Mucosa of gallbladder (tissue), 1 donor: ENCODE results near the gene SCD5. TPM values are rescaled to one million over a fixed set of nuclear protein-coding genes. Genes with fewer than 3 reads are reported as not detected.
A peak's percentile ranks its signal among the peaks of the same experiment; 100 is the strongest.

Experiments
- DNase-seq: peaks from one replicate; pipeline ENCODE4 v3.0.0-alpha.2; 2020; ENCODE audit warnings: low spot score
- total RNA-seq: library from RNA; stranded (reverse); gene quantifications from one replicate; pipeline ENCODE4 v1.2.1, GENCODE V29; 2021
- donor health status: DM: no; HTN: no; CAD: no.

SCD5 gene
- total RNA-seq, 1 donor from 2014 or later = 22.9 TPM

- no peak for DNase-seq
These were observed 33.5 kb downstream of the SCD5 start for GRCh38 chr4:82765134-82765533.

- DNase-seq = no peak
These were observed 37.4 kb downstream of the SCD5 start for GRCh38 chr4:82761229-82761628.

- DNase-seq = no peak
These were observed 39.6 kb downstream of the SCD5 start for GRCh38 chr4:82758701-82759685.

- no peak for DNase-seq
These were observed 42.5 kb downstream of the SCD5 start for GRCh38 chr4:82756061-82756460.

- no peak for DNase-seq
These were observed 42.9 kb downstream of the SCD5 start for GRCh38 chr4:82755650-82756049.

GRCh38 chr4:82754513-82755165, 44.0 kb downstream of the SCD5 start:
- DNase-seq = no peak

- no peak for DNase-seq
These were observed 44.7 kb downstream of the SCD5 start for GRCh38 chr4:82753725-82754410.

- no peak for DNase-seq
These were observed 45.4 kb downstream of the SCD5 start for GRCh38 chr4:82753238-82753637.

- DNase-seq = no peak
These were observed 49.7 kb downstream of the SCD5 start for GRCh38 chr4:82748810-82749470.

GRCh38 chr4:82747686-82748575, 50.7 kb downstream of the SCD5 start:
- no peak for DNase-seq

GRCh38 chr4:82746705-82747574, 51.7 kb downstream of the SCD5 start:
- DNase-seq = no peak

- no peak for DNase-seq
These were observed 53.3 kb downstream of the SCD5 start for GRCh38 chr4:82745173-82745842.

GRCh38 chr4:82744284-82744968, 54.2 kb downstream of the SCD5 start:
- peak; percentile 44 for DNase-seq

GRCh38 chr4:82741188-82741587, 57.4 kb downstream of the SCD5 start:
- DNase-seq = no peak

GRCh38 chr4:82739287-82740190, 59.1 kb downstream of the SCD5 start:
- peak; percentile 47 for DNase-seq

- no peak for DNase-seq
These were observed 61.2 kb downstream of the SCD5 start for GRCh38 chr4:82737354-82737753.

GRCh38 chr4:82733636-82734035, 65.0 kb downstream of the SCD5 start:
- no peak for DNase-seq

GRCh38 chr4:82728301-82728700, 70.3 kb downstream of the SCD5 start:
- no peak for DNase-seq
